Mucosa of rectum (tissue), 2 donors: ENCODE results near the gene NRXN3.
"Not testable (repeated sequence)": the region's sequence is repeated elsewhere in the genome, so short reads cannot be mapped to it uniquely, and the experiment has no call there.

Source experiments
- H3K27ac ChIP-seq, 2 donors: one replicate each; pipeline ENCODE4 v1.7.0; 2013; ENCODE audit warnings: inconsistent platforms in 2 of 2, low read depth in 2 of 2, low read length in 2 of 2
- H3K27me3 ChIP-seq, 2 donors: one replicate each; pipeline ENCODE4 v1.7.0; 2013; ENCODE audit warnings: low read length in 2 of 2; ENCODE audit not compliant: control insufficient read depth in 2 of 2, insufficient read depth in 2 of 2
- H3K36me3 ChIP-seq, 2 donors: one replicate each; pipeline ENCODE4 v1.7.0; 2013; ENCODE audit warnings: low read length in 2 of 2; ENCODE audit not compliant: control insufficient read depth in 2 of 2, insufficient read depth in 2 of 2
- H3K4me1 ChIP-seq, 2 donors: one replicate each; pipeline ENCODE4 v1.7.0; 2013; ENCODE audit warnings: low read length in 2 of 2, mild to moderate bottlenecking in 1 of 2; ENCODE audit not compliant: control insufficient read depth in 2 of 2, insufficient read depth in 2 of 2
- H3K4me3 ChIP-seq, 2 donors: one replicate each; pipeline ENCODE4 v1.7.0; 2013; ENCODE audit warnings: low read length in 2 of 2
- H3K9ac ChIP-seq, 2 donors: one replicate each; pipeline ENCODE4 v1.7.0; 2013; ENCODE audit warnings: low read length in 2 of 2, low read depth in 1 of 2, mild to moderate bottlenecking in 1 of 2
- H3K9me3 ChIP-seq, 2 donors: one replicate each; pipeline ENCODE4 v1.7.0; 2013; ENCODE audit warnings: low read length in 2 of 2; ENCODE audit not compliant: control insufficient read depth in 2 of 2
- donor health status: healthy.
- donor health status: Normal muscosa, but diverticular disease.

The NRXN3 gene

GRCh38 chr14:78448164-78449094 lies 278.3 kb downstream of the NRXN3 start:
- no peaks in the 10 kb centered on the region for H3K27me3 ChIP-seq
- H3K36me3 ChIP-seq, result no peaks in the 10 kb centered on the region
- H3K9me3 ChIP-seq, result no peaks in the 10 kb centered on the region
- no peak overlapping the region for H3K27ac ChIP-seq
- no peaks in the 10 kb centered on the region for H3K4me1 ChIP-seq
- no peak overlapping the region for H3K9ac ChIP-seq
- no peak overlapping the region for H3K4me3 ChIP-seq

GRCh38 chr14:78450669-78451318 lies 280.6 kb downstream of the NRXN3 start:
- Histone ChIP-seq H3K9ac (no peak overlapping the region), H3K4me1 (no peaks in the 10 kb centered on the region), H3K9me3 (no peaks in the 10 kb centered on the region), H3K4me3 (no peak overlapping the region), H3K27ac (no peak overlapping the region), H3K27me3 (no peaks in the 10 kb centered on the region), H3K36me3 (no peaks in the 10 kb centered on the region)

GRCh38 chr14:78451319-78451695 lies 281.1 kb downstream of the NRXN3 start:
- Histone ChIP-seq H3K4me1 (no peaks in the 10 kb centered on the region), H3K27me3 (no peaks in the 10 kb centered on the region), H3K9me3 (no peaks in the 10 kb centered on the region), H3K36me3 (no peaks in the 10 kb centered on the region), H3K9ac (no peak overlapping the region), H3K27ac (no peak overlapping the region), H3K4me3 (no peak overlapping the region)

- no peaks in the 10 kb centered on the region for H3K27me3 ChIP-seq
- H3K9me3 ChIP-seq, result no peaks in the 10 kb centered on the region
Observed at GRCh38 chr14:78455896-78456435, 285.8 kb downstream of the NRXN3 start.

GRCh38 chr14:78469947-78470346 lies 299.8 kb downstream of the NRXN3 start:
- no peaks in the 10 kb centered on the region for H3K9me3 ChIP-seq
- H3K36me3 ChIP-seq, result no peaks in the 10 kb centered on the region
- no peak overlapping the region for H3K27ac ChIP-seq
- no peak overlapping the region for H3K9ac ChIP-seq
- no peaks in the 10 kb centered on the region for H3K4me1 ChIP-seq
- no peak overlapping the region for H3K4me3 ChIP-seq
- H3K27me3 ChIP-seq, result no peaks in the 10 kb centered on the region

More at GRCh38 chr14:78455896-78456435, 285.8 kb downstream of the NRXN3 start:
- H3K9ac ChIP-seq, result no peak overlapping the region
- no peaks in the 10 kb centered on the region for H3K4me1 ChIP-seq
- no peak overlapping the region for H3K4me3 ChIP-seq
- no peak overlapping the region for H3K27ac ChIP-seq
- H3K36me3 ChIP-seq, result no peaks in the 10 kb centered on the region

GRCh38 chr14:78479127-78479780 lies 309.1 kb downstream of the NRXN3 start:
- H3K36me3 ChIP-seq, result no peaks in the 10 kb centered on the region
- H3K4me1 ChIP-seq, result no peaks in the 10 kb centered on the region
- no peak overlapping the region for H3K4me3 ChIP-seq
- H3K9me3 ChIP-seq, result no peaks in the 10 kb centered on the region
- H3K27ac ChIP-seq, result no peak overlapping the region
- no peak overlapping the region for H3K9ac ChIP-seq
- H3K27me3 ChIP-seq, result no peaks in the 10 kb centered on the region

- H3K9me3 ChIP-seq, result no peaks in the 10 kb centered on the region
- no peak overlapping the region for H3K9ac ChIP-seq
- H3K27me3 ChIP-seq, result no peaks in the 10 kb centered on the region
- H3K4me3 ChIP-seq, result no peak overlapping the region
- H3K4me1 ChIP-seq, result no peaks in the 10 kb centered on the region
- no peak overlapping the region for H3K27ac ChIP-seq
- H3K36me3 ChIP-seq, result no peaks in the 10 kb centered on the region
Observed at GRCh38 chr14:78484028-78484427, 313.9 kb downstream of the NRXN3 start.

GRCh38 chr14:78486081-78486480 lies 315.9 kb downstream of the NRXN3 start:
- Histone ChIP-seq H3K9me3 (no peaks in the 10 kb centered on the region), H3K27me3 (no peaks in the 10 kb centered on the region), H3K4me1 (no peaks in the 10 kb centered on the region), H3K4me3 (no peak overlapping the region), H3K36me3 (no peaks in the 10 kb centered on the region), H3K27ac (no peak overlapping the region), H3K9ac (no peak overlapping the region)

GRCh38 chr14:78486621-78487020 lies 316.4 kb downstream of the NRXN3 start:
- H3K4me3 ChIP-seq, result no peak overlapping the region
- no peaks in the 10 kb centered on the region for H3K36me3 ChIP-seq
- no peak overlapping the region for H3K9ac ChIP-seq
- no peak overlapping the region for H3K27ac ChIP-seq
- no peaks in the 10 kb centered on the region for H3K4me1 ChIP-seq
- H3K9me3 ChIP-seq, result no peaks in the 10 kb centered on the region
- no peaks in the 10 kb centered on the region for H3K27me3 ChIP-seq

GRCh38 chr14:78487573-78487972 lies 317.4 kb downstream of the NRXN3 start:
- H3K27ac ChIP-seq, H3K9ac ChIP-seq, H3K27me3 ChIP-seq, H3K4me1 ChIP-seq, H3K36me3 ChIP-seq, H3K9me3 ChIP-seq, H3K4me3 ChIP-seq: not testable (repeated sequence)
